Caco-2 (cell line): Measurements from ENCODE around the gene PITPNB. TPM values are rescaled to one million over a fixed set of nuclear protein-coding genes. Genes with fewer than 3 reads are reported as not detected.

Experiments used
- BruUV-seq: library from RNA; stranded (reverse); fragments of 400-500 nt; replicated peaks from 2 replicates; lab custom pipeline; 2021; lab: Mats Ljungman, UMichigan
- CTCF ChIA-PET: fragments of 300-600 bp; sonication (Branson Sonifier 250); formaldehyde crosslinking; loops from one replicate; lab custom pipeline; 2022; ENCODE audit warnings: antibody characterized with exemption; lab: Charles Lee
- POLR2A ChIA-PET: fragments of 300-600 bp; sonication (Branson Sonifier 250); formaldehyde crosslinking; loops from one replicate; lab custom pipeline; 2022; ENCODE audit warnings: antibody characterized with exemption; lab: Charles Lee
- DNase-seq, 2 experiments: peaks; one replicate each; pipeline versions ENCODE4 v3.0.0 to v3.0.0-alpha.2; 2020 to 2022
- H3K27me3 ChIP-seq: replicated peaks from 2 replicates; pipeline ENCODE4 v1.6.0; 2011; ENCODE audit warnings: low read length; ENCODE audit not compliant: control insufficient read depth, insufficient read depth
- H3K36me3 ChIP-seq: 2 replicates; pipeline ENCODE4 v1.5.1; 2011; ENCODE audit warnings: low read length; ENCODE audit not compliant: control insufficient read depth, insufficient read depth
- H3K4me1 ChIP-seq: fragments of 250-450 bp; sonication (Bioruptor Pico); 2 replicates; pipeline ENCODE4 v1.5.1; 2020; ENCODE audit warnings: mild to moderate bottlenecking
- H3K4me3 ChIP-seq: 2 replicates; pipeline ENCODE4 v1.5.1; 2011; ENCODE audit warnings: low read depth, mild to moderate bottlenecking, control low read depth, low read length
- H3K9me3 ChIP-seq: fragments of 250-450 bp; sonication (Bioruptor Pico); 2 replicates; pipeline ENCODE4 v1.5.1; 2020; ENCODE audit warnings: mild to moderate bottlenecking, moderate library complexity
- H3K27ac Mint-ChIP-seq: one replicate; pipeline ENCODE4 v1.8.0; 2022; ENCODE audit warnings: mixed read lengths; ENCODE audit not compliant: unreplicated experiment
- H3K27me3 Mint-ChIP-seq: one replicate; pipeline ENCODE4 v1.8.0; 2022; ENCODE audit warnings: mixed read lengths; ENCODE audit not compliant: insufficient read depth, unreplicated experiment
- H3K36me3 Mint-ChIP-seq: one replicate; pipeline ENCODE4 v1.8.0; 2022; ENCODE audit warnings: mild to moderate bottlenecking, mixed read lengths; ENCODE audit not compliant: insufficient read depth, unreplicated experiment
- H3K4me1 Mint-ChIP-seq: one replicate; pipeline ENCODE4 v1.8.0; 2022; ENCODE audit warnings: low read depth, mixed read lengths; ENCODE audit not compliant: unreplicated experiment
- H3K4me3 Mint-ChIP-seq: one replicate; pipeline ENCODE4 v1.8.0; 2022; ENCODE audit warnings: mild to moderate bottlenecking, moderate library complexity, mixed read lengths; ENCODE audit not compliant: unreplicated experiment
- H3K9me3 Mint-ChIP-seq: one replicate; pipeline ENCODE4 v1.8.0; 2022; ENCODE audit warnings: mixed read lengths; ENCODE audit not compliant: unreplicated experiment
- CTCF ChIP-seq, 2 experiments: fragments of 200-600 bp in 1 of 2; IDR thresholded peaks; 1 replicate in 1 of 2; 2 replicates in 1 of 2; pipeline versions ENCODE4 v1.5.1 to v1.8.0; 2011 to 2022; ENCODE audit warnings: antibody characterized with exemption in 1 of 2, control low read depth in 1 of 2, inconsistent platforms in 1 of 2, low read depth in 1 of 2, low read length in 1 of 2, mild to moderate bottlenecking in 1 of 2, moderate library complexity in 1 of 2; ENCODE audit not compliant: insufficient read depth in 1 of 2, severe bottlenecking in 1 of 2, unreplicated experiment in 1 of 2
- intact Hi-C: fragments of 100-400 bp; cut with micrococcal nuclease; formaldehyde crosslinking; loops from one replicate; pipeline ENCODE4 v1.10.0; 2022; ENCODE audit not compliant: unreplicated experiment
- total RNA-seq: library from RNA; stranded (reverse); gene quantifications from 2 replicates; pipeline ENCODE4 v1.2.3, GENCODE V29; 2022

The PITPNB gene
- total RNA-seq, 1 experiment from 2014 or later, result 81.7 TPM

GRCh38 chr22:27927608-27928007 lies 8.6 kb upstream of the PITPNB start:
- DNase-seq, result no peak
- no peaks in the 10 kb centered on the region for H3K36me3 ChIP-seq
- no TSS peak for BruUV-seq
- POLR2A ChIA-PET, result no interaction called here
- Mint-ChIP-seq H3K4me3 (no peak overlapping the region), H3K36me3 (peaks cover 15% of the 10 kb centered on the region), H3K27me3 (no peaks in the 10 kb centered on the region), H3K27ac (no peak overlapping the region), H3K9me3 (no peaks in the 10 kb centered on the region), H3K4me1 (peaks cover 6% of the 10 kb centered on the region)
- TF ChIP-seq CTCF (IDR thresholded peaks at IDR 0.05; ENCODE audit: insufficient read depth in 1 of 2, low read depth in 1 of 2, low read length in 1 of 2, severe bottlenecking in 1 of 2, unreplicated experiment in 1 of 2), result no peak
- peaks cover 4% of the 10 kb centered on the region; the same call in 1 of the 2 replicates for H3K9me3 ChIP-seq
- H3K4me1 ChIP-seq, result no peaks in the 10 kb centered on the region
- CTCF ChIA-PET, result no interaction called here
- no peak overlapping the region for H3K4me3 ChIP-seq
- intact Hi-C loops, result no loop called here
- no peaks in the 10 kb centered on the region for H3K27me3 ChIP-seq

DNA sequence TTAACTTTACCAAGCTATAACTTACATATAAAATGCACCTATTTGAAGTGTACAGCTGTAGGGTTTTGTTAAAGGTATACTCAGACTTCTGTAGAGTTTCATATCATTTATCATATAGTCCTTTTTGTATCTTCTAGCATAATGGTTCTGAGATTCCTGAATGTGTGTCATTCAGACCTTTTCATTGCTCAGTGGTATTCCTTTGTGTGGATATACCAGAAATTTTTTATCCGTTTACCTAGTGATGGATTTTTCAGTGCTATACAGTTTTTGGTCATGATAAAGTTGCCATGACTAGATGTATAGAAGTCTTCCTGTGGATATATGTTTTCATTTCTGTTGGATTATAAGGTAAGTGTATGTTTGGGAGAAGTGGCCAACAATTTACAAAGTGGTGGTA lies 6.3 kb upstream of the PITPNB start:
- BruUV-seq, result no TSS peak
- intact Hi-C loops, result no loop called here
- TF ChIP-seq CTCF (IDR thresholded peaks at IDR 0.05; ENCODE audit: insufficient read depth in 1 of 2, low read depth in 1 of 2, low read length in 1 of 2, severe bottlenecking in 1 of 2, unreplicated experiment in 1 of 2), result no peak
- H3K9me3 ChIP-seq, result peaks cover 4% of the 10 kb centered on the region; the same call in 1 of the 2 replicates
- H3K4me1 ChIP-seq, result peaks cover 5% of the 10 kb centered on the region; the same call in 1 of the 2 replicates
- no peak for DNase-seq
- Mint-ChIP-seq H3K4me1 (peaks cover 8% of the 10 kb centered on the region), H3K27me3 (no peaks in the 10 kb centered on the region), H3K4me3 (no peak overlapping the region), H3K36me3 (peaks cover 21% of the 10 kb centered on the region), H3K27ac (no peak overlapping the region), H3K9me3 (no peaks in the 10 kb centered on the region)
- no peaks in the 10 kb centered on the region for H3K36me3 ChIP-seq
- ChIA-PET POLR2A (no interaction called here), CTCF (no interaction called here)
- no peaks in the 10 kb centered on the region for H3K27me3 ChIP-seq
- no peak overlapping the region for H3K4me3 ChIP-seq

DNA sequence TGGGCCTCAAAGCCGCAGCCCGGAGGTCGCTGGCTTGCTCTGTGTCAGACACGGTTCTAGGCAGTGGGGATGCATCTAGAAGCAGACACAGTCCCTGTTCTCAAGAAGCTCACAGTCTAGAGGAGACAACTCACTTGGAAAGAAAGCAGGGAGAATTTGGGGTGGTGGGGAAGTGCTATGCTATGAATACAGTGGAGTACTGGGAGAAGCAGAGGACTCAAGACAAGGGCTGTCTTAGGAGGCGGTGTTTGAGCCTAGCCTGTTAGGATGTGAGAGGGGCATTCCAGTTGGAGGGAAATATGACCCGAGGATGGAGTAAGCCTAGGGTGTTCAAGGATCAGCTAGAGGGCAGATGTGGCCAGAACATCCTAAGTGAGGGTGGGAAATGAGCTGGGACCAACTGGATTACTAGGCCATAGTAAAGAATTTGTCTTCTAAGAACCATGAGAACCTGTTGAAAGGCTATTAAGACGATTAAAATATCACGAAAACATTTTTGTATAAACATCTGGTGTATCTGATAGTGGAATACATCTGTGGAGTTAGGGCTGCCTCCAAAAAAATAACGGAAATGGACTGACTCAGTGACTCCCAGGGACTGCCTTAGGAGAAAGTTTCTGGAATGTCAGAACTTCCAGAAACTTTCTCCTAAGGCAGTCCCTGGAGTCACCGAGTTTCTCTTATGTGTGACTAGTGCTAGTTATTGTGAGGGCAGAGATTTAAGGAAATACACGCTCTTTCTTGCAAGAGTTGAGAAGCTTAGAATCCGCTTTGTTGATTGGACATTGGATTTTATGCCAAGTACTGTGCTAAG lies 1.1 kb upstream of the PITPNB start:
- Mint-ChIP-seq H3K27ac (peak overlapping the region; percentile 100), H3K4me1 (peaks cover 26% of the 10 kb centered on the region), H3K9me3 (no peaks in the 10 kb centered on the region), H3K4me3 (peak overlapping the region; percentile 74), H3K36me3 (peaks cover 43% of the 10 kb centered on the region), H3K27me3 (no peaks in the 10 kb centered on the region)
- Histone ChIP-seq H3K27me3 (no peaks in the 10 kb centered on the region), H3K4me3 (peak overlapping the region; percentile 77), H3K4me1 (peaks cover 14% of the 10 kb centered on the region; the same call in 1 of the 2 replicates), H3K36me3 (no peaks in the 10 kb centered on the region), H3K9me3 (no peaks in the 10 kb centered on the region)
- no TSS peak for BruUV-seq
- POLR2A ChIA-PET, result interaction anchor here (0.6 to 0.9 kb wide), 2 partner anchors 21 to 79 kb away, joined by 3 read pairs; no protein-coding TSS in a partner anchor
- intact Hi-C loops, result loop anchor here (5.0 kb wide), 1 partner anchor 38 kb away; no protein-coding TSS in a partner anchor
- DNase-seq, result peak; percentile 49 to 50
- CTCF ChIA-PET, result interaction anchor here (1.3 kb wide), 1 partner anchor 17 kb away, joined by 5 read pairs; no protein-coding TSS in a partner anchor
- no peak for TF ChIP-seq CTCF (IDR thresholded peaks at IDR 0.05; ENCODE audit: insufficient read depth in 1 of 2, low read depth in 1 of 2, low read length in 1 of 2, severe bottlenecking in 1 of 2, unreplicated experiment in 1 of 2)
